GM19438 (cell line): ENCODE measurements around the gene NOC2L.
"Not testable (repeated sequence)": the region's sequence is repeated elsewhere in the genome, so short reads cannot be mapped to it uniquely, and the experiment has no call there.

Experiments used
- ATAC-seq: cut with Tn5 transposase; IDR thresholded peaks from one replicate; pipeline ENCODE4 v1.9.1; 2021; ENCODE audit warnings: low read depth; ENCODE audit not compliant: unreplicated experiment

NOC2L gene

GRCh38 chr1:963746-964525, 4.9 kb upstream of the NOC2L start:
- no peak for ATAC-seq

GRCh38 chr1:963301-963651, 4.2 kb upstream of the NOC2L start:
- no peak for ATAC-seq

GRCh38 chr1:962381-963300, 3.6 kb upstream of the NOC2L start:
- no peak for ATAC-seq

- no peak for ATAC-seq
Measured at GRCh38 chr1:961132-961669, 2.1 kb upstream of the NOC2L start.

GRCh38 chr1:960363-961131, 1.5 kb upstream of the NOC2L start, which contains the start of gene KLHL17:
Gene KLHL17, plus strand, starts transcription at chr1:960584. Its CDS starts 110 bp downstream, at chr1:960694.
- no peak for ATAC-seq

GRCh38 chr1:959731-960362, 791 bp upstream of the NOC2L start:
- ATAC-seq, result no peak

GRCh38 chr1:956636-957035, 2.4 kb downstream of the NOC2L start:
- no peak for ATAC-seq

- ATAC-seq, result no peak
Measured at GRCh38 chr1:955474-955873, 3.6 kb downstream of the NOC2L start.

GRCh38 chr1:954927-955326, 4.1 kb downstream of the NOC2L start:
- no peak for ATAC-seq

GRCh38 chr1:953524-954320, 5.3 kb downstream of the NOC2L start:
- ATAC-seq, result no peak

- no peak for ATAC-seq
Measured at GRCh38 chr1:952603-953002, 6.5 kb downstream of the NOC2L start.

GRCh38 chr1:952201-952600, 6.9 kb downstream of the NOC2L start:
- ATAC-seq, result no peak

- no peak for ATAC-seq
Measured at GRCh38 chr1:951364-951763, 7.7 kb downstream of the NOC2L start.

- no peak for ATAC-seq
Measured at GRCh38 chr1:950881-951280, 8.2 kb downstream of the NOC2L start.

- no peak for ATAC-seq
Measured at GRCh38 chr1:950268-950667, 8.8 kb downstream of the NOC2L start.

GRCh38 chr1:947958-948357, 11.1 kb downstream of the NOC2L start:
- ATAC-seq, result no peak

GRCh38 chr1:946811-947210, 12.2 kb downstream of the NOC2L start:
- ATAC-seq, result not testable (repeated sequence)

- ATAC-seq, result no peak
Measured at GRCh38 chr1:945688-946556, 13.1 kb downstream of the NOC2L start.
